ENCODE results near the gene TAS2R46. TPM values are rescaled to one million over a fixed set of nuclear protein-coding genes. Genes with fewer than 3 reads are reported as not detected.

Gene TAS2R46
- polyA plus RNA-seq, 2 of the 4 experiments (the other 2 are of a cell fraction) = 0.32 TPM; not detected in 1

- TF ChIP-seq RAD21 (conservative IDR thresholded peaks at IDR 0.05 in 1 of 2, IDR thresholded peaks at IDR 0.05 in 1 of 2) (no peak), FOXS1 (CRISPR knock-in tag; IDR thresholded peaks at IDR 0.05) (no peak), MYC (IDR thresholded peaks at IDR 0.05; ENCODE audit: borderline replicate concordance, low read length) (no peak), TP53 (CRISPR knock-in tag; IDR thresholded peaks at IDR 0.05) (no peak), PHF8 (IDR thresholded peaks at IDR 0.05; ENCODE audit: borderline replicate concordance, low read depth) (no peak), EP300 (IDR thresholded peaks at IDR 0.05) (no peak), BCL3 (IDR thresholded peaks at IDR 0.05) (no peak)
These were observed 46.2 kb downstream of the TAS2R46 start (continued) for GRCh38 chr12:11015775-11016430.

- no peak for DNase-seq (ENCODE audit: low read depth in 1 of 2, low spot score in 1 of 2)
- TF ChIP-seq POLR2A (IDR thresholded peaks at IDR 0.05; ENCODE audit: low read length) = no peak
- no peak for TF ChIP-seq SREBF2 (IDR thresholded peaks at IDR 0.05)
- TF ChIP-seq HDAC2 (IDR thresholded peaks at IDR 0.05) = no peak
- no peak for TF ChIP-seq FOXS1 (CRISPR knock-in tag; IDR thresholded peaks at IDR 0.05)
- no peak for TF ChIP-seq EHMT2 (IDR thresholded peaks at IDR 0.05; ENCODE audit: low read depth)
- TF ChIP-seq NFE2L2 (conservative IDR thresholded peaks at IDR 0.05; ENCODE audit: low read length) = no peak
- no peak for TF ChIP-seq HMGXB4 (CRISPR knock-in tag; IDR thresholded peaks at IDR 0.05; ENCODE audit: borderline replicate concordance)
- TF ChIP-seq JUN (IDR thresholded peaks at IDR 0.05) = no peak
- no peak for TF ChIP-seq RARB (CRISPR knock-in tag; IDR thresholded peaks at IDR 0.05)
- TF ChIP-seq SMC3 (IDR thresholded peaks at IDR 0.05) = no peak
- no peak for TF ChIP-seq PBX3 (IDR thresholded peaks at IDR 0.05)
- TF ChIP-seq HOXA7 (CRISPR knock-in tag; IDR thresholded peaks at IDR 0.05) = no peak
- TF ChIP-seq MYC (IDR thresholded peaks at IDR 0.05; ENCODE audit: borderline replicate concordance, low read length) = no peak
- no peak for TF ChIP-seq CEBPB (IDR thresholded peaks at IDR 0.05)
- TF ChIP-seq HOXB5 (CRISPR knock-in tag; IDR thresholded peaks at IDR 0.05) = no peak
- Histone ChIP-seq H3K4me2 (no peak overlapping the region), H3K4me3 (no peak overlapping the region), H3K9me3 (no peaks in the 10 kb centered on the region), H3K27ac (no peak overlapping the region), H3K4me1 (peaks cover 8% of the 10 kb centered on the region; the same call in 1 of the 3 replicates)
- FAIRE-seq = peak; percentile 59
- no peak for ATAC-seq
- ChIA-PET CTCF (no interaction called here), POLR2A (no interaction called here)
These were observed 47.9 kb downstream of the TAS2R46 start for GRCh38 chr12:11014234-11014633.

Small RNA genes lying within 50 kb of the gene (small RNA-seq; reads per million reads assigned to genes)
- gene AC018630.1 = 0 reads per million in 6 experiments

Other genes starting within 250 kb of the TAS2R46 start
- gene TAS2R10, start 235.9 kb downstream of the TAS2R46 start, polyA plus RNA-seq (2011; rRNA removed) = 0.67 and 0.71 TPM in 2 replicates
- 0.09 to 0.14 TPM in 2 of 3 replicates, not detected in the other for gene TAS2R10, start 235.9 kb downstream of the TAS2R46 start, polyA plus RNA-seq (2017; fragmentation: RNase III; extraction: RNeasy Plus Mini Kit Qiagen cat#74134 plus additional on column Dnase treatment)
- gene PRR4, start 212.8 kb downstream of the TAS2R46 start, polyA plus RNA-seq (2011; rRNA removed) = 5.7 and 6.4 TPM in 2 replicates
- 1.6 to 2.5 TPM (median 2.2 TPM) in 3 replicates for gene PRR4, start 212.8 kb downstream of the TAS2R46 start, polyA plus RNA-seq (2017; fragmentation: RNase III; extraction: RNeasy Plus Mini Kit Qiagen cat#74134 plus additional on column Dnase treatment)
- gene PRH1, start 178.0 kb downstream of the TAS2R46 start, polyA plus RNA-seq (2011; rRNA removed) = 3.4 and 4.3 TPM in 2 replicates
- 6.7 to 7.8 TPM (median 7.8 TPM) in 3 replicates for gene PRH1, start 178.0 kb downstream of the TAS2R46 start, polyA plus RNA-seq (2017; fragmentation: RNase III; extraction: RNeasy Plus Mini Kit Qiagen cat#74134 plus additional on column Dnase treatment)
- gene TAS2R13, start 152.7 kb downstream of the TAS2R46 start, polyA plus RNA-seq (2011; rRNA removed) = 0.19 and 0.28 TPM in 2 replicates
- gene TAS2R13, start 152.7 kb downstream of the TAS2R46 start, polyA plus RNA-seq (2017; fragmentation: RNase III; extraction: RNeasy Plus Mini Kit Qiagen cat#74134 plus additional on column Dnase treatment) = not detected in 3 replicates
- 0.25 and 0.39 TPM in 2 replicates for gene PRH2, start 133.1 kb downstream of the TAS2R46 start, polyA plus RNA-seq (2011; rRNA removed)
- gene PRH2, start 133.1 kb downstream of the TAS2R46 start, polyA plus RNA-seq (2017; fragmentation: RNase III; extraction: RNeasy Plus Mini Kit Qiagen cat#74134 plus additional on column Dnase treatment) = 0.19 TPM in 1 of 3 replicates, not detected in the others
- gene TAS2R14, start 123.0 kb downstream of the TAS2R46 start, polyA plus RNA-seq (2011; rRNA removed) = 3.1 and 4.1 TPM in 2 replicates
- 0.70 to 0.94 TPM (median 0.80 TPM) in 3 replicates for gene TAS2R14, start 123.0 kb downstream of the TAS2R46 start, polyA plus RNA-seq (2017; fragmentation: RNase III; extraction: RNeasy Plus Mini Kit Qiagen cat#74134 plus additional on column Dnase treatment)
- gene TAS2R50, start 75.4 kb downstream of the TAS2R46 start, polyA plus RNA-seq (2011; rRNA removed) = 0.25 and 0.27 TPM in 2 replicates
- not detected in 3 replicates for gene TAS2R50, start 75.4 kb downstream of the TAS2R46 start, polyA plus RNA-seq (2017; fragmentation: RNase III; extraction: RNeasy Plus Mini Kit Qiagen cat#74134 plus additional on column Dnase treatment)
- gene TAS2R20, start 64.0 kb downstream of the TAS2R46 start, polyA plus RNA-seq (2011; rRNA removed) = 0.89 and 1.4 TPM in 2 replicates
- gene TAS2R20, start 64.0 kb downstream of the TAS2R46 start, polyA plus RNA-seq (2017; fragmentation: RNase III; extraction: RNeasy Plus Mini Kit Qiagen cat#74134 plus additional on column Dnase treatment) = 0.15 to 0.21 TPM (median 0.15 TPM) in 3 replicates
- gene TAS2R19, start 39.7 kb downstream of the TAS2R46 start, polyA plus RNA-seq (2011; rRNA removed) = 0.90 and 1.1 TPM in 2 replicates
- 0.09 to 0.19 TPM (median 0.13 TPM) in 3 replicates for gene TAS2R19, start 39.7 kb downstream of the TAS2R46 start, polyA plus RNA-seq (2017; fragmentation: RNase III; extraction: RNeasy Plus Mini Kit Qiagen cat#74134 plus additional on column Dnase treatment)
- 0.73 and 1.1 TPM in 2 replicates for gene TAS2R31, start 30.9 kb downstream of the TAS2R46 start, polyA plus RNA-seq (2011; rRNA removed)
- 0.17 to 0.30 TPM (median 0.28 TPM) in 3 replicates for gene TAS2R31, start 30.9 kb downstream of the TAS2R46 start, polyA plus RNA-seq (2017; fragmentation: RNase III; extraction: RNeasy Plus Mini Kit Qiagen cat#74134 plus additional on column Dnase treatment)
- not detected in 2 replicates for gene TAS2R43, start 30.0 kb upstream of the TAS2R46 start, polyA plus RNA-seq (2011; rRNA removed)
- gene TAS2R43, start 30.0 kb upstream of the TAS2R46 start, polyA plus RNA-seq (2017; fragmentation: RNase III; extraction: RNeasy Plus Mini Kit Qiagen cat#74134 plus additional on column Dnase treatment) = not detected in 3 replicates
- gene TAS2R30, start 72.3 kb upstream of the TAS2R46 start, polyA plus RNA-seq (2011; rRNA removed) = 0.26 and 0.69 TPM in 2 replicates
- gene TAS2R30, start 72.3 kb upstream of the TAS2R46 start, polyA plus RNA-seq (2017; fragmentation: RNase III; extraction: RNeasy Plus Mini Kit Qiagen cat#74134 plus additional on column Dnase treatment) = 0.11 TPM in 1 of 3 replicates, not detected in the others
- 4.6 and 6.2 TPM in 2 replicates for gene SMIM10L1, start 108.9 kb upstream of the TAS2R46 start, polyA plus RNA-seq (2011; rRNA removed)
- gene SMIM10L1, start 108.9 kb upstream of the TAS2R46 start, polyA plus RNA-seq (2017; fragmentation: RNase III; extraction: RNeasy Plus Mini Kit Qiagen cat#74134 plus additional on column Dnase treatment) = 8.3 to 8.4 TPM (median 8.3 TPM) in 3 replicates
- gene TAS2R42, start 124.6 kb upstream of the TAS2R46 start, polyA plus RNA-seq (2011; rRNA removed) = not detected in 2 replicates
- gene TAS2R42, start 124.6 kb upstream of the TAS2R46 start, polyA plus RNA-seq (2017; fragmentation: RNase III; extraction: RNeasy Plus Mini Kit Qiagen cat#74134 plus additional on column Dnase treatment) = not detected in 3 replicates
- not detected in 2 replicates for gene PRB3, start 207.4 kb upstream of the TAS2R46 start, polyA plus RNA-seq (2011; rRNA removed)
- not detected in 3 replicates for gene PRB3, start 207.4 kb upstream of the TAS2R46 start, polyA plus RNA-seq (2017; fragmentation: RNase III; extraction: RNeasy Plus Mini Kit Qiagen cat#74134 plus additional on column Dnase treatment)
- gene PRB4, start 248.1 kb upstream of the TAS2R46 start, polyA plus RNA-seq (2011; rRNA removed) = not detected in 2 replicates
- not detected in 3 replicates for gene PRB4, start 248.1 kb upstream of the TAS2R46 start, polyA plus RNA-seq (2017; fragmentation: RNase III; extraction: RNeasy Plus Mini Kit Qiagen cat#74134 plus additional on column Dnase treatment)